GM18508 (cell line): ENCODE data around the gene VPREB1.
"Not testable (repeated sequence)": the region's sequence is repeated elsewhere in the genome, so short reads cannot be mapped to it uniquely, and the experiment has no call there.

ENCODE experiments used
- ATAC-seq: cut with Tn5 transposase; IDR thresholded peaks from one replicate; pipeline ENCODE4 v1.9.1; 2021; ENCODE audit warnings: moderate number of reproducible peaks; ENCODE audit not compliant: insufficient read depth, unreplicated experiment

VPREB1 gene

GRCh38 chr22:22210889-22211833, 33.4 kb upstream of the VPREB1 start:
- no peak for ATAC-seq

DNA sequence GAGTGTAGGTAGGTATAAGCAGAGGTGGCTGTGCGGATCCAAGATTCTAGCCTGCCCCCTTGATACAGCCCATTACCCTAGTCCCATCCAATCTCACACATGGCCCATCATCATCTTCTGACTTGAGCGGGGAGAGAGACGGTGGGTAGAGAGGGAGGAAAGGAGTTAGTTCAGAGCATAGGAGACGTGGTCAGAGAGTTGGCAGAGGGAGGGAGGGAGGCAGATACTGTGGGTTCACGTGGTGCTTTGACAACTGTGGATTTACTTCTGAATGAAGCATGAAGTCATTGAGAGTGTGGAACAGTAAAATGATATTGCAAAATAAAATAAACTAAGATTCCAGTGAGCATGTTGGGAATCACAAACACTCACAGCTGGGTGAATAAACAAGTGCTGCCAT, 31.4 kb upstream of the VPREB1 start:
- ATAC-seq = no peak

DNA sequence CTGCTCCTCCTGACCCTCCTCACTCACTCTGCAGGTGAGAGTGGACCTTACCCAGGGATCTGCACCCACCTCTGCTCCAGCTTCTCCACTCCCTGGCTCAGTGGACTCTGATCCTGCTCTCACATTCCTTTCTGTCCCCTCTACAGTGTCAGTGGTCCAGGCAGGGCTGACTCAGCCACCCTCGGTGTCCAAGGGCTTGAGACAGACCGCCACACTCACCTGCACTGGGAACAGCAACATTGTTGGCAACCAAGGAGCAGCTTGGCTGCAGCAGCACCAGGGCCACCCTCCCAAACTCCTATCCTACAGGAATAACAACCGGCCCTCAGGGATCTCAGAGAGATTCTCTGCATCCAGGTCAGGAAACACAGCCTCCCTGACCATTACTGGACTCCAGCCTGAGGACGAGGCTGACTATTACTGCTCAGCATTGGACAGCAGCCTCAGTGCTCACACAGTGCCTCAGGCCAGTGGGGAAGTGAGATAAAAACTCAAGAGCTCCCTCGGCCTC, 29.7 kb upstream of the VPREB1 start:
- no peak for ATAC-seq

- ATAC-seq = no peak
These were observed 28.7 kb upstream of the VPREB1 start for GRCh38 chr22:22215659-22216449.

- ATAC-seq = no peak
These were observed 28.1 kb upstream of the VPREB1 start for GRCh38 chr22:22216450-22216959.

- ATAC-seq = no peak
These were observed 26.3 kb upstream of the VPREB1 start for GRCh38 chr22:22218302-22218701.

DNA sequence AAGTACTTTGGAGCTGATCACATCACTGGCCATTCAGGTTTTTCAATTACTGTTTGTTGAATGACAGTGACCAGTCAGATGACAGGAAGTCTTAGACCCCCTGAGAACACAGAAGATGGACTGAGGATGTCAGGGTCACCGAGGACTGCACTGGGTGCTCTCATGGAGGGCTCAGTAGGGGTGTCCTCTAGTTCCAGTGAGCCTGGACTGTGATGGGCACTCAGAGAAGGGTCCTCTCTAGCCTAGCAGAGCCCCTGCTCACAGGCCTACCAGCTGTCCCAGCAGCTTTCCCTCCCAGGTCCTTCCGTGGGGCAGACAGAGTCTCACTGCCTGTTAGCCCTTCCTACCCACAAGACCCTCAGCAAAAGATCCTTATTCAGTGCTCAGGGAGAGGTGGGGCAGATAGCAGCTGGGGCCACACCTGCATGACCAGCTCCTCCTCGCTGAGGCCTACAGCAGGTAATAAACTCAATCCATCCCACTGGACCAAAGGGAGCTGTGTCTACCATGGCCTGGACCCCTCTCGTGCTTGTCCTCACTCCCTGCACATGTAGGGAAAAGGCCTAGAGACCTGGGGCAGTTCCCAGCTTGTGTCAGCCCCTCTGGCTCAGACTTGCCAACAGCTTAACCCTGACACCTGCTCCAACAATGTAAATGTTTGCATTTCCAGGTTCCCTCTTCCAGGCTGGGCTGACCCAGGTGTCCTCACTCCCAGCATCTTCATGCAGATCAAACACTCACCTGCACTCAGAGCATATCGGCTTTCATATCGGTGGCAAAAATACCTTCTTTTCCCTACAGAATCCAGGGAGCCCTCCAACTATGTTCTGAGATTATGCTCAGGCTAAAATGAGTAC, 25.2 kb upstream of the VPREB1 start:
- no peak for ATAC-seq

GRCh38 chr22:22221043-22221442, 23.5 kb upstream of the VPREB1 start:
- ATAC-seq = not testable (repeated sequence)

GRCh38 chr22:22226448-22227187, 18.0 kb upstream of the VPREB1 start:
- no peak for ATAC-seq

DNA sequence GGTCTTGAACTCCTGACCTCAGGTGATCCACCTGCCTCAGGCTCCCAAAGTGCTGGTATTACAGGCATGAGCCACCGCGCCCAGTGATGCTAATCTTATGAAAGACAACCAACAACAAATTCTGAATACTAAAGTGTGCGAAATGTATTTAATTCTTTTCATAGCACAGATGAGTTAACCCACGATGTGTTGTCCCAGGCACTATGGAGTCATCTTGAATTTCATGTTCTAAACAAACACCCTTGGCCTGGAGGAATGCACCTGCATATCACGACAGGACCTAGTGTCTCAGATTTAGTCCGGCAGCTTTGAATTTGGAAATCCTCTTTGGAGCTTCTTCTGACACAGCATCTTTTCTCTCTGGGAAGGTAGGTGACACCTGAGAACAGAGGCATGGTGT, 16.2 kb upstream of the VPREB1 start:
- no peak for ATAC-seq

DNA sequence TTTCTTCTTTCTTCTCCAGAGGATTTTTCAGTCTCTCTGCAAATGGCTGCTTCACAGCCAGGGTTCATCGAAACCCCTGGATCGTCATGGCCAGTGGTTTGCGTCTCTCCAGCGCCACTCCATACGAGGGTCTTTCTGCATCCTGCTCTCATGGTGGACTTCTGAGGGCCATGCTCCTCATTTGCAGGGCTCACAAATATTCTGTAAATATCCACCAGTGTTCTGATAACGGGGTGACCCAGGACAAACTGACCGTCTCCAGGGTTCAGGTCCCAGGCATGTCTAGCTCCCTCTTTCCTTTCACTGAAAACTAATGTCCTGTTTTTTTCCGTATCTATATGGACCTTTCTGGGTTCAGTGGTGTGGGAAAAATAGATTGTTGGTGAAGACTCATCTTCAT, 15.7 kb upstream of the VPREB1 start:
- no peak for ATAC-seq

GRCh38 chr22:22229683-22230420, 14.7 kb upstream of the VPREB1 start:
- no peak for ATAC-seq

GRCh38 chr22:22230438-22230837, 14.1 kb upstream of the VPREB1 start:
- ATAC-seq = no peak

GRCh38 chr22:22233081-22233480, 11.5 kb upstream of the VPREB1 start:
- no peak for ATAC-seq

DNA sequence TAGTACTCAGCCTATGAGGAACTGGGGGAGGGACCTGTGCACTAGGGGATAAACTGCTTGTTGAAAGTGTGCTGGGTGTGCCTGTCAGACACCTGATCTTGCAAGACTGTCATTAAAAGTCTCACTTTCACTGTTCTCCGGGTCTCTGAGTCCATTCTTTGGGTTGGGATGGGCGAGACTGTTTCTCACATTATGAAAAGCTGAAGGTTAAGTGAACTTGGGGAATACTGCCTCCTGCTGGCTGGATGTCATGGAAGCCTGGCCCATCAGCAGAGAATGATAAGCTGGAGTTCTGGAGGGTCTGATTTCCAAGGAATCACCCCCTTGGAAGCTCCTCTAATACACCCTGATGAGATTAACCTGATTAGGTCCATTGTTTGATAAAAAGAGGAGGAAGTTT, 9.0 kb upstream of the VPREB1 start:
- no peak for ATAC-seq

GRCh38 chr22:22237521-22237920, 7.1 kb upstream of the VPREB1 start:
- no peak for ATAC-seq

- ATAC-seq = no peak
These were observed 5.2 kb upstream of the VPREB1 start for GRCh38 chr22:22239311-22239939.

DNA sequence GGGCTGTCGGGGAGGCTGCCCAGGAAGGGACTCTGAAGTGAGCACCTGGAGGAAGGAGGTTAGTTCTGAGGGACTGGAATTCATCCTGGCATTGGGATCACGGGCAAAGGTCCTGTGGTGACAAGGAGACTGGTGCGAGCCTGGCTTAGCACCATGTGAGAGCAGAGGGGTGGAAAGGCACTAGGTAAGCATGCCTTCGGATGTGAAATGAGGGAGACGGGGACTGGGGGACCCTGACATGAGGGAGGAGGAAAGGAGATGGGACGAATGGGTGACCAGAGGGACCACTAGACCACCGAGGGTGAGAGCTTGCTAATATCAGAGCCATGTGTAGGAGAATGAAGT, 3.1 kb upstream of the VPREB1 start:
- no peak for ATAC-seq
